OCI-LY7 (cell line): ENCODE data around the gene AJUBA. TPM values are rescaled to one million over a fixed set of nuclear protein-coding genes. Genes with fewer than 3 reads are reported as not detected.
A peak's percentile ranks its signal among the peaks of the same experiment; 100 is the strongest.

Experiments
- BruUV-seq: library from RNA; stranded (reverse); fragments of 400-500 nt; replicated peaks from 2 replicates; lab custom pipeline; 2021; lab: Mats Ljungman, UMichigan
- CTCF ChIA-PET: fragments of 300-600 bp; sonication (Branson Sonifier 250); formaldehyde crosslinking; loops from one replicate; lab custom pipeline; 2022; ENCODE audit warnings: antibody characterized with exemption; ENCODE audit not compliant: unreplicated experiment; lab: Charles Lee
- POLR2A ChIA-PET: fragments of 300-600 bp; sonication (Branson Sonifier 250); formaldehyde crosslinking; loops from one replicate; lab custom pipeline; 2022; ENCODE audit warnings: antibody characterized with exemption; lab: Charles Lee
- DNase-seq: peaks from one replicate; pipeline ENCODE4 v3.0.0-alpha.2; 2015; ENCODE audit warnings: low spot score
- H2AFZ ChIP-seq: fragments of 200-600 bp; sonication (generic), shearing (Covaris generic); 2 replicates; pipeline ENCODE4 v1.6.1; 2014; ENCODE audit warnings: mild to moderate bottlenecking, antibody characterized with exemption, low read length, moderate library complexity
- H3K27ac ChIP-seq: fragments of 200-600 bp; sonication (generic); 2 replicates; pipeline ENCODE4 v1.5.1; 2014; ENCODE audit warnings: mixed run types, low read depth, mild to moderate bottlenecking, moderate library complexity, low read length, inconsistent platforms; ENCODE audit not compliant: poor library complexity, severe bottlenecking
- H3K36me3 ChIP-seq: fragments of 200-600 bp; sonication (generic); 2 replicates; pipeline ENCODE4 v1.6.1; 2014; ENCODE audit warnings: mild to moderate bottlenecking, antibody characterized with exemption, low read length, moderate library complexity, mixed read lengths; ENCODE audit not compliant: insufficient read depth
- H3K4me1 ChIP-seq: fragments of 200-600 bp; sonication (generic); 2 replicates; pipeline ENCODE4 v1.5.1; 2014; ENCODE audit warnings: mild to moderate bottlenecking, low read length; ENCODE audit not compliant: insufficient read depth, poor library complexity, severe bottlenecking
- H3K4me2 ChIP-seq: fragments of 200-600 bp; sonication (generic); 2 replicates; pipeline ENCODE4 v1.6.1; 2014; ENCODE audit warnings: mild to moderate bottlenecking, low read length
- H3K4me3 ChIP-seq: fragments of 200-600 bp; sonication (generic); 2 replicates; pipeline ENCODE4 v1.5.1; 2014; ENCODE audit warnings: mild to moderate bottlenecking, low read depth, low read length; ENCODE audit not compliant: poor library complexity, severe bottlenecking
- H3K79me2 ChIP-seq: fragments of 200-600 bp; sonication (generic); 2 replicates; pipeline ENCODE4 v1.6.1; 2016; ENCODE audit warnings: low read depth, mild to moderate bottlenecking, low read length, moderate library complexity, mixed read lengths; ENCODE audit not compliant: insufficient read depth
- H3K9me2 ChIP-seq: fragments of 200-600 bp; sonication (generic); 2 replicates; pipeline ENCODE4 v1.6.1; 2016; ENCODE audit warnings: mild to moderate bottlenecking, low read length, mixed read lengths; ENCODE audit not compliant: insufficient read depth
- H3K9me3 ChIP-seq: fragments of 200-600 bp; sonication (generic); 2 replicates; pipeline ENCODE4 v1.6.1; 2014; ENCODE audit warnings: mild to moderate bottlenecking, mixed run types, low read length, mixed read lengths
- H4K20me1 ChIP-seq: fragments of 200-600 bp; sonication (generic); 2 replicates; pipeline ENCODE4 v1.6.1; 2014; ENCODE audit warnings: mild to moderate bottlenecking, antibody characterized with exemption, low read length, moderate library complexity, mixed read lengths; ENCODE audit not compliant: insufficient read depth
- CTCF ChIP-seq: fragments of 200-600 bp; sonication (generic); conservative IDR thresholded peaks from 2 replicates; pipeline ENCODE4 v1.5.1; 2014; ENCODE audit warnings: mild to moderate bottlenecking, antibody characterized with exemption, low read length, moderate library complexity, mixed read lengths
- EZH2phosphoT487 ChIP-seq: fragments of 200-600 bp; sonication (generic); IDR thresholded peaks from 2 replicates; pipeline ENCODE4 v1.6.1; 2018; ENCODE audit warnings: low read depth, borderline replicate concordance, mild to moderate bottlenecking, mixed run types, antibody characterized with exemption, low read length, moderate library complexity, mixed read lengths
- intact Hi-C: fragments of 100-400 bp; cut with micrococcal nuclease; formaldehyde crosslinking; loops from one replicate; pipeline ENCODE4 v1.10.0; 2022; ENCODE audit not compliant: unreplicated experiment
- total RNA-seq, 2 experiments: library from RNA; depleted of rRNA in 1 of 2; stranded (reverse); fragments of >200 nt in 1 of 2; shearing (Covaris generic) in 1 of 2; gene quantifications; 2 replicates each; pipeline ENCODE4 v1.2.3, GENCODE V29; 2014 to 2022

The AJUBA gene
- total RNA-seq, 2 experiments from 2014 or later: 0.22 to 0.88 TPM

DNA sequence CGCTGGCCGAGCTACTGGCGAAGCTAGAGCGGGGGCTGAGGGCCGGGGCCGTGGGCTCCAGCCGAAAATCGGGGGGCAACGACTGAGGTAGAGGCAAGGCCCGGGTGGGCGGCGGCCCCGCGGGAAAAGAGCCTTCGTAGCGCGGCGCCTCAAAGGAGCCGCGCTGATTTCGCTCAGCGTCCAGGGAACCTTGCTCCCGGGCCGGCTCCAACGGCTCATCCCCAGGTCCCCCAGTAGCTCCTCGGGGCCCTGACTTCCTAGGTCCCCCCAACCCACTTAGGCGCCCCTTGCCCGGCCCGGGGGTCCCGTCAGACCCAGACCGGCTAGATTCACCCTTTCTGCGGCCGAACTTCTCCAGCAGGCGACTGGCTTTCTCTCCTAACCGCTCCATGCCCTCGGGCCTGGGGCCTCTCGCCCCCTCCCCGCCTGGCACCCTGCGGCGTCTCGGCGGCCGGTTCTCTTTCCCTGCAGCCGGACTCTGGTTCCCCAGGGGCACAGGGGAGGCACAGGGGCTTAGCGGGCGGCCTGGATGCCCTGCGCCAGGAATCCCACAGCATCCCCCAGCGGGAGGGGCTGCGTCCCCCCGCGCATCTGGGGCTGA is 375 bp downstream of the AJUBA start:
- BruUV-seq: no TSS peak
- H3K9me2 ChIP-seq: no peaks in the 10 kb centered on the region
- no peak overlapping the region for H2AFZ ChIP-seq
- no peaks in the 10 kb centered on the region for H3K9me3 ChIP-seq
- ChIA-PET POLR2A (no interaction called here), CTCF (interaction anchor here (1.0 kb wide), 1 partner anchor 52 kb away, joined by 5 read pairs; no protein-coding TSS in a partner anchor)
- H3K4me1 ChIP-seq: peaks cover 6% of the 10 kb centered on the region
- H3K36me3 ChIP-seq: peaks cover 9% of the 10 kb centered on the region; the same call in 1 of the 2 replicates
- no peaks in the 10 kb centered on the region for H3K79me2 ChIP-seq
- no peak overlapping the region for H3K27ac ChIP-seq
- no peak overlapping the region for H3K4me3 ChIP-seq
- no peak overlapping the region for H3K4me2 ChIP-seq
- H4K20me1 ChIP-seq: no peaks in the 10 kb centered on the region
- intact Hi-C loops: no loop called here
- no peak for TF ChIP-seq CTCF
- no peak for TF ChIP-seq EZH2phosphoT487
- DNase-seq: no peak

DNA sequence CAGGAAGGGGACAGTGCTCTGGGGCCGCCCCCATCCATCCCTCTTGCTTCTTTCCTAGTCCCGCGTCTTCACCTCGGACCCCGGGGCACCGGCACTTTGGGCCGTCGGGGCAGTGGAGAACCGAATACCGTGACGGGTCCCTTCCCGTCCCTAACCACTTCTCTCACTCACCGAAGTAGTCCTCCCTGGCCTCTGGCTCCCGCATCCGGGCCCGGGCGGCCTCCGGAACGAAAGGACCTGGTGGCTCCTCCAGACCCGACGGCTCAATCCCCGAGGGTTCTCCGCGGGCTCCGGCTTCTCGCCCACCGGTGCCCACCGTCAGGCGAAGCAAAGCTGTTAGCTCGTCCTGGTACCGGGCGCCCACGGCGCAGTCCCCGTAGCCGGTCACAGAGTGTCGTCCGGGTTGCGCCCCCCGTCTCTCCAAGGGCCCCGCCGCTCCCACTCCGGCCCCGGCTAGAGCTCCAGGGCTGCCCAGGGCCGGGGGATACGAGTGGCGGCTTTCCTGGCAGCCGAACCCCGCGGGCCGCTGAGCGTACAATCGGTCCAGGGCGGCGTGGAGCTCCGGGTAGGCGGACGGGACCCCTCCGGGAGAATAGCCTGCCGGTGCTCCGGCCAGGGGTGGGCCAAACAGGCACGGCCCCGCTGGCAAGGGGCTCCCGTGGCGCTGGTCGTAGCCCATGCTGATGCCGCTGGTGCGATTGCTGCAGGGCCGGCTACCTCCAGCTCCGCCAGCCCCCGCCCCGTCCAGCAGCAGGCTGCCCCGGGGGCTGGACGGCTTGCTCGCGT is 1.1 kb downstream of the AJUBA start:
- no peak overlapping the region for H3K27ac ChIP-seq
- no peak for DNase-seq
- H3K36me3 ChIP-seq: peaks cover 3% of the 10 kb centered on the region; the same call in 1 of the 2 replicates
- peaks cover 13% of the 10 kb centered on the region for H3K4me1 ChIP-seq
- CTCF ChIA-PET: no interaction called here
- no peaks in the 10 kb centered on the region for H3K9me3 ChIP-seq
- no peaks in the 10 kb centered on the region for H3K79me2 ChIP-seq
- BruUV-seq: no TSS peak
- no peak overlapping the region for H3K4me3 ChIP-seq
- POLR2A ChIA-PET: no interaction called here
- H3K9me2 ChIP-seq: no peaks in the 10 kb centered on the region
- H2AFZ ChIP-seq: no peak overlapping the region
- intact Hi-C loops: no loop called here
- no peaks in the 10 kb centered on the region for H4K20me1 ChIP-seq
- TF ChIP-seq CTCF (no peak), EZH2phosphoT487 (no peak)
- peak overlapping the region; percentile 28; the same call in 1 of the 2 replicates for H3K4me2 ChIP-seq

GRCh38 chr14:22980672-22981089 is 1.7 kb downstream of the AJUBA start:
- no peaks in the 10 kb centered on the region for H4K20me1 ChIP-seq
- no peak for DNase-seq
- ChIA-PET CTCF (no interaction called here), POLR2A (no interaction called here)
- no peak overlapping the region for H3K27ac ChIP-seq
- H2AFZ ChIP-seq: no peak overlapping the region
- H3K9me2 ChIP-seq: no peaks in the 10 kb centered on the region
- TF ChIP-seq EZH2phosphoT487 (no peak), CTCF (no peak)
- H3K4me3 ChIP-seq: no peak overlapping the region
- peaks cover 17% of the 10 kb centered on the region for H3K4me1 ChIP-seq
- peak overlapping the region; percentile 28; the same call in 1 of the 2 replicates for H3K4me2 ChIP-seq
- no peaks in the 10 kb centered on the region for H3K79me2 ChIP-seq
- intact Hi-C loops: no loop called here
- no peaks in the 10 kb centered on the region for H3K9me3 ChIP-seq
- H3K36me3 ChIP-seq: no peaks in the 10 kb centered on the region
- no TSS peak for BruUV-seq
